Stimulated activated CD8-positive, alpha-beta memory T cell treated with anti-CD3 and anti-CD28 coated beads, Interleukin-7, amount 100 ng/mL, for 1 hour (primary cell): ENCODE measurements around the gene MRPS11.
"Not testable (repeated sequence)": the region's sequence is repeated elsewhere in the genome, so short reads cannot be mapped to it uniquely, and the experiment has no call there.

ENCODE experiments used
- DNase-seq, 2 donors: peaks; one replicate each; pipeline ENCODE4 v3.0.0-alpha.2; 2020; ENCODE audit warnings: low read depth in 2 of 2

MRPS11 gene

GRCh38 chr15:88489321-88489720, 21.8 kb downstream of the MRPS11 start:
- no peak for DNase-seq

GRCh38 chr15:88490036-88490435, 22.5 kb downstream of the MRPS11 start:
- DNase-seq = no peak

- no peak for DNase-seq
Measured at GRCh38 chr15:88491158-88491557, 23.6 kb downstream of the MRPS11 start.

- no peak for DNase-seq
Measured at GRCh38 chr15:88493844-88494243, 26.3 kb downstream of the MRPS11 start.

- DNase-seq = no peak
Measured at GRCh38 chr15:88497109-88497765, 29.7 kb downstream of the MRPS11 start.

- DNase-seq = no peak
Measured at GRCh38 chr15:88498996-88499395, 31.5 kb downstream of the MRPS11 start.

GRCh38 chr15:88504445-88504844, 36.9 kb downstream of the MRPS11 start:
- no peak for DNase-seq

- no peak for DNase-seq
Measured at GRCh38 chr15:88505721-88506120, 38.2 kb downstream of the MRPS11 start.

- no peak for DNase-seq
Measured at GRCh38 chr15:88506628-88507027, 39.1 kb downstream of the MRPS11 start.

- DNase-seq = no peak
Measured at GRCh38 chr15:88509321-88509720, 41.8 kb downstream of the MRPS11 start.

GRCh38 chr15:88509964-88510363, 42.5 kb downstream of the MRPS11 start:
- DNase-seq = no peak

- DNase-seq = no peak
Measured at GRCh38 chr15:88511161-88511560, 43.7 kb downstream of the MRPS11 start.

GRCh38 chr15:88512078-88512477, 44.6 kb downstream of the MRPS11 start:
- DNase-seq = no peak

GRCh38 chr15:88512601-88513000, 45.1 kb downstream of the MRPS11 start:
- DNase-seq = no peak

- no peak for DNase-seq
Measured at GRCh38 chr15:88513195-88513594, 45.7 kb downstream of the MRPS11 start.

GRCh38 chr15:88518903-88519302, 51.4 kb downstream of the MRPS11 start:
- DNase-seq = no peak

- not testable (repeated sequence) for DNase-seq
Measured at GRCh38 chr15:88524094-88524493, 56.6 kb downstream of the MRPS11 start.

- no peak for DNase-seq
Measured at GRCh38 chr15:88525418-88525817, 57.9 kb downstream of the MRPS11 start.

- no peak for DNase-seq
Measured at GRCh38 chr15:88526247-88526879, 58.9 kb downstream of the MRPS11 start.

- DNase-seq = no peak
Measured at GRCh38 chr15:88529021-88529630, 61.6 kb downstream of the MRPS11 start.
